HepG2 (cell line): ENCODE results near the gene YIPF7. TPM values are rescaled to one million over a fixed set of nuclear protein-coding genes. Genes with fewer than 3 reads are reported as not detected.

ENCODE experiments used
- ASH2L ChIP-seq: fragments of 300-600, 200-600 bp; sonication (generic); IDR thresholded peaks from 2 replicates; pipeline ENCODE4 v1.7.0; 2017; ENCODE audit warnings: low read depth, mild to moderate bottlenecking, moderate library complexity, mixed read lengths, low read length; ENCODE audit not compliant: insufficient read length
- CBX2 ChIP-seq, 2 experiments: fragments of 200-600 bp in 1 of 2; sonication (generic); formaldehyde crosslinking in 1 of 2; IDR thresholded peaks; 2 replicates each; pipeline versions ENCODE4 v1.7.0 to v1.8.1; 2018 to 2022; ENCODE audit warnings: low read depth in 2 of 2, low read length in 1 of 2, mild to moderate bottlenecking in 1 of 2, missing genetic modification reagents in 1 of 2
- FOXP1 ChIP-seq, 2 experiments: fragments of 450-650 bp in 1 of 2; IDR thresholded peaks; 2 replicates each; pipeline ENCODE4 v1.6.1; 2017 to 2018; ENCODE audit warnings: antibody characterized with exemption in 1 of 2
- GLMP ChIP-seq: sonication (generic); formaldehyde crosslinking; IDR thresholded peaks from 2 replicates; pipeline ENCODE4 v1.9.0; 2021; ENCODE audit warnings: missing genetic modification reagents, mild to moderate bottlenecking, borderline replicate concordance
- GZF1 ChIP-seq: sonication (generic); formaldehyde crosslinking; IDR thresholded peaks from 2 replicates; pipeline ENCODE4 v1.5.1; 2020; ENCODE audit warnings: mild to moderate bottlenecking, missing genetic modification reagents
- HBP1 ChIP-seq: IDR thresholded peaks from 2 replicates; pipeline ENCODE4 v1.6.1; 2016; ENCODE audit warnings: low read depth, control low read depth
- KDM6A ChIP-seq: IDR thresholded peaks from 2 replicates; pipeline ENCODE4 v1.6.1; 2016; ENCODE audit warnings: low read depth
- KMT2B ChIP-seq: IDR thresholded peaks from 2 replicates; pipeline ENCODE4 v1.6.1; 2016; ENCODE audit warnings: missing genetic modification reagents, missing compliant biosample characterization
- MAFF ChIP-seq: IDR thresholded peaks from 2 replicates; pipeline ENCODE4 v1.6.1; 2011; ENCODE audit warnings: low read depth, low read length, improper control_type of control experiment
- POGK ChIP-seq: sonication (generic); formaldehyde crosslinking; conservative IDR thresholded peaks from 2 replicates; pipeline ENCODE4 v1.8.0; 2022; ENCODE audit warnings: mild to moderate bottlenecking, moderate library complexity, missing genetic modification reagents
- RNF2 ChIP-seq: fragments of 450-650 bp; conservative IDR thresholded peaks from 2 replicates; pipeline ENCODE4 v1.6.1; 2016; ENCODE audit warnings: low read depth
- SP140L ChIP-seq: sonication (generic); formaldehyde crosslinking; IDR thresholded peaks from 2 replicates; pipeline ENCODE4 v1.4.0; 2020; ENCODE audit warnings: missing genetic modification reagents, borderline replicate concordance
- SRSF9 ChIP-seq: fragments of 200-400 bp; formaldehyde crosslinking; IDR thresholded peaks from 2 replicates; pipeline ENCODE4 v1.6.1; 2018; ENCODE audit warnings: borderline replicate concordance, mild to moderate bottlenecking, low read depth, low read length; ENCODE audit not compliant: insufficient read depth, poor library complexity, severe bottlenecking
- TCF12 ChIP-seq, 2 experiments: fragments of 450-650 bp in 1 of 2; sonication (generic) in 1 of 2; formaldehyde crosslinking in 1 of 2; IDR thresholded peaks; 2 replicates each; pipeline versions ENCODE4 v1.6.1 to v1.8.0; 2017 to 2022; ENCODE audit warnings: antibody characterized with exemption in 1 of 2, mild to moderate bottlenecking in 1 of 2, missing genetic modification reagents in 1 of 2, moderate library complexity in 1 of 2
- ZBTB21 ChIP-seq: sonication (generic); formaldehyde crosslinking; IDR thresholded peaks from 2 replicates; pipeline ENCODE4 v1.4.0; 2020; ENCODE audit warnings: missing genetic modification reagents
- ZBTB3 ChIP-seq: sonication (generic); formaldehyde crosslinking; IDR thresholded peaks from 2 replicates; pipeline ENCODE4 v1.4.0; 2020; ENCODE audit warnings: low read depth, mild to moderate bottlenecking, moderate library complexity, missing genetic modification reagents, borderline replicate concordance
- ZIK1 ChIP-seq: sonication (generic); formaldehyde crosslinking; IDR thresholded peaks from 2 replicates; pipeline ENCODE4 v1.5.0; 2020; ENCODE audit warnings: mild to moderate bottlenecking, low read depth, missing genetic modification reagents, borderline replicate concordance
- ZNF253 ChIP-seq: sonication (generic); formaldehyde crosslinking; IDR thresholded peaks from 2 replicates; pipeline ENCODE4 v1.8.0; 2022; ENCODE audit warnings: mild to moderate bottlenecking, missing genetic modification reagents, borderline replicate concordance
- ZNF333 ChIP-seq: sonication (generic); formaldehyde crosslinking; IDR thresholded peaks from 2 replicates; pipeline ENCODE4 v1.4.0; 2020; ENCODE audit warnings: mild to moderate bottlenecking, missing genetic modification reagents, borderline replicate concordance
- ZNF430 ChIP-seq: sonication (generic); formaldehyde crosslinking; IDR thresholded peaks from 2 replicates; pipeline ENCODE4 v1.9.0; 2021; ENCODE audit warnings: mild to moderate bottlenecking, missing genetic modification reagents
- ZNF441 ChIP-seq: sonication (generic); formaldehyde crosslinking; IDR thresholded peaks from 2 replicates; pipeline ENCODE4 v1.7.0; 2021; ENCODE audit warnings: missing genetic modification reagents, borderline replicate concordance
- ZNF709 ChIP-seq: sonication (generic); formaldehyde crosslinking; IDR thresholded peaks from 2 replicates; pipeline ENCODE4 v1.5.0; 2020; ENCODE audit warnings: mild to moderate bottlenecking, missing genetic modification reagents
- ZNF773 ChIP-seq: sonication (generic); formaldehyde crosslinking; IDR thresholded peaks from 2 replicates; pipeline ENCODE4 v1.4.0; 2020; ENCODE audit warnings: missing genetic modification reagents, borderline replicate concordance
- ZNF891 ChIP-seq: sonication (generic); formaldehyde crosslinking; IDR thresholded peaks from 2 replicates; pipeline ENCODE4 v1.5.0; 2020; ENCODE audit warnings: mild to moderate bottlenecking, missing genetic modification reagents
- polyA plus RNA-seq, 8 experiments: library from polyadenylated mRNA; depleted of rRNA in 3 of 8; stranded (reverse) in 7 of 8; unstranded in 1 of 8; fragments of >200 nt; fragmentation: Illumina TruSeq in 4 of 8; extraction: Trizol in 4 of 8; gene quantifications; 2 replicates each; pipeline versions ENCODE4 v1.2.1 to v1.2.3, GENCODE V29; 2011 to 2016; ENCODE audit warnings: low read depth in 4 of 8, missing spikeins in 1 of 8, mixed read lengths in 1 of 8; ENCODE audit not compliant: insufficient read depth in 1 of 8
- total RNA-seq, 5 experiments: library from RNA; depleted of rRNA; stranded (reverse); fragments of >200 nt; fragmentation: Illumina TruSeq; extraction: Trizol; gene quantifications; 2 replicates each; pipeline ENCODE4 v1.2.3, GENCODE V29; 2016; ENCODE audit warnings: low read depth in 1 of 5

Gene YIPF7
- total and polyA plus RNA-seq, 2 of the 13 experiments (the other 11 are each of a cell fraction or from before 2014, with no cell fraction given), result 0.12 TPM; not detected in 1

- TF ChIP-seq POGK (CRISPR knock-in tag) (0 out of 2 replicates have a peak, but pooled peaks have one; percentile 34), FOXP1 (IDR thresholded peaks at IDR 0.05) (no peak), FOXP1 (CRISPR knock-in tag; IDR thresholded peaks at IDR 0.05) (0 out of 2 replicates have a peak, but pooled peaks have one; percentile 21), KMT2B (CRISPR knock-in tag) (peak; percentile 96), TCF12 (IDR thresholded peaks at IDR 0.05) (no peak), TCF12 (CRISPR knock-in tag; IDR thresholded peaks at IDR 0.05) (0 out of 2 replicates have a peak, but pooled peaks have one; percentile 14), SP140L (CRISPR knock-in tag) (no peak), ZNF253 (no peak), ZNF773 (CRISPR knock-in tag) (no peak), RNF2 (peak; percentile 90; the same call in 1 of the 2 replicates), ZNF430 (CRISPR knock-in tag) (peak; percentile 60; the same call in 1 of the 2 replicates), GZF1 (CRISPR knock-in tag) (no peak), SRSF9 (no peak), ZNF709 (peak; percentile 51; the same call in 1 of the 2 replicates), MAFF (no peak), GLMP (no peak), ZBTB3 (CRISPR knock-in tag) (peak; percentile 63; the same call in 1 of the 2 replicates), ZNF441 (CRISPR knock-in tag) (no peak), ZIK1 (peak; percentile 79; the same call in 1 of the 2 replicates), ZNF891 (no peak), KDM6A (CRISPR knock-in tag) (no peak), HBP1 (CRISPR knock-in tag) (peak; percentile 68; the same call in 1 of the 2 replicates), ZNF333 (CRISPR knock-in tag) (no peak), CBX2 (IDR thresholded peaks at IDR 0.05; ENCODE audit: low read depth, low read length) (no peak), CBX2 (CRISPR knock-in tag; IDR thresholded peaks at IDR 0.05; ENCODE audit: low read depth) (no peak), ZBTB21 (CRISPR knock-in tag) (peak; percentile 17; the same call in 1 of the 2 replicates), ASH2L (peak; percentile 98)
Measured at GRCh38 chr4:44678094-44679041, 26.9 kb upstream of the YIPF7 start, which contains the start of gene GUF1 (continued).
